KOPT-K1 (cell line): ENCODE data around the gene OGG1.

Experiments
- H3K27ac ChIP-seq: fragments of 200-600 bp; sonication (generic); 2 replicates; pipeline ENCODE4 v1.5.1; 2016; ENCODE audit warnings: antibody characterized with exemption, mild to moderate bottlenecking, low read depth, low read length; ENCODE audit not compliant: poor library complexity, severe bottlenecking
- H3K36me3 ChIP-seq: fragments of 200-600 bp; sonication (generic); 2 replicates; pipeline ENCODE4 v1.5.1; 2017; ENCODE audit warnings: antibody characterized with exemption, mild to moderate bottlenecking, low read length, moderate library complexity; ENCODE audit not compliant: insufficient read depth
- H3K9me3 ChIP-seq: fragments of 200-600 bp; sonication (generic); 2 replicates; pipeline ENCODE4 v1.5.1; 2017; ENCODE audit warnings: antibody characterized with exemption, low read length, mild to moderate bottlenecking; ENCODE audit not compliant: insufficient read depth, poor library complexity, severe bottlenecking

Gene OGG1

GRCh38 chr3:9717563-9717962 is 32.2 kb upstream of the OGG1 start:
- no peaks in the 10 kb centered on the region for H3K9me3 ChIP-seq
- H3K27ac ChIP-seq = no peak overlapping the region
- no peaks in the 10 kb centered on the region for H3K36me3 ChIP-seq

GRCh38 chr3:9718118-9718517 is 31.6 kb upstream of the OGG1 start:
- Histone ChIP-seq H3K27ac (no peak overlapping the region), H3K9me3 (no peaks in the 10 kb centered on the region), H3K36me3 (no peaks in the 10 kb centered on the region)

- no peaks in the 10 kb centered on the region for H3K36me3 ChIP-seq
- H3K27ac ChIP-seq = no peak overlapping the region
- no peaks in the 10 kb centered on the region for H3K9me3 ChIP-seq
Observed at GRCh38 chr3:9721015-9721699, 28.6 kb upstream of the OGG1 start.

GRCh38 chr3:9721700-9722060 is 28.1 kb upstream of the OGG1 start:
- Histone ChIP-seq H3K9me3 (no peaks in the 10 kb centered on the region), H3K36me3 (no peaks in the 10 kb centered on the region), H3K27ac (no peak overlapping the region)

- H3K9me3 ChIP-seq = no peaks in the 10 kb centered on the region
- H3K36me3 ChIP-seq = no peaks in the 10 kb centered on the region
- H3K27ac ChIP-seq = no peak overlapping the region
Observed at GRCh38 chr3:9725775-9726515, 23.8 kb upstream of the OGG1 start.

- H3K27ac ChIP-seq = peak overlapping the region; percentile 56
- H3K36me3 ChIP-seq = no peaks in the 10 kb centered on the region
- H3K9me3 ChIP-seq = no peaks in the 10 kb centered on the region
Observed at GRCh38 chr3:9727041-9727595, 22.6 kb upstream of the OGG1 start.

GRCh38 chr3:9727743-9728142 is 22.0 kb upstream of the OGG1 start:
- H3K9me3 ChIP-seq = no peaks in the 10 kb centered on the region
- no peaks in the 10 kb centered on the region for H3K36me3 ChIP-seq
- peak overlapping the region; percentile 56 for H3K27ac ChIP-seq

- peaks cover 16% of the 10 kb centered on the region for H3K36me3 ChIP-seq
- H3K27ac ChIP-seq = no peak overlapping the region
- H3K9me3 ChIP-seq = no peaks in the 10 kb centered on the region
Observed at GRCh38 chr3:9729419-9729818, 20.3 kb upstream of the OGG1 start.

GRCh38 chr3:9730657-9731205 is 19.0 kb upstream of the OGG1 start:
- Histone ChIP-seq H3K36me3 (peaks cover 29% of the 10 kb centered on the region), H3K27ac (peak overlapping the region; percentile 99), H3K9me3 (no peaks in the 10 kb centered on the region)

- H3K27ac ChIP-seq = peak within 1 kb of the TSS; percentile 99
- H3K36me3 ChIP-seq = peaks cover 36% of the 10 kb centered on the region
- no peaks in the 10 kb centered on the region for H3K9me3 ChIP-seq
Observed at GRCh38 chr3:9731206-9732079, 18.3 kb upstream of the OGG1 start, which contains the start of gene BRPF1. Gene BRPF1 (plus strand): TSS chr3:9731735. CDS start chr3:9734141, 2,406 bp downstream.

- Histone ChIP-seq H3K27ac (peak overlapping the region; percentile 99), H3K9me3 (no peaks in the 10 kb centered on the region), H3K36me3 (peaks cover 44% of the 10 kb centered on the region)
Observed at GRCh38 chr3:9732080-9732739, 17.5 kb upstream of the OGG1 start.

- H3K36me3 ChIP-seq = peaks cover 49% of the 10 kb centered on the region
- H3K27ac ChIP-seq = peak overlapping the region; percentile 99
- H3K9me3 ChIP-seq = no peaks in the 10 kb centered on the region
Observed at GRCh38 chr3:9732740-9733115, 17.0 kb upstream of the OGG1 start.

GRCh38 chr3:9736831-9737230 is 12.9 kb upstream of the OGG1 start:
- Histone ChIP-seq H3K27ac (no peak overlapping the region), H3K36me3 (peaks cover 90% of the 10 kb centered on the region), H3K9me3 (no peaks in the 10 kb centered on the region)

GRCh38 chr3:9739181-9739580 is 10.6 kb upstream of the OGG1 start:
- Histone ChIP-seq H3K36me3 (peaks cover 100% of the 10 kb centered on the region), H3K27ac (no peak overlapping the region), H3K9me3 (no peaks in the 10 kb centered on the region)
